GM23338 (cell line): ENCODE measurements around the gene MLH1. TPM values are rescaled to one million over a fixed set of nuclear protein-coding genes. Genes with fewer than 3 reads are reported as not detected.

ENCODE experiments used
- ATAC-seq: fragments of 200-7000 bp; cut with Tn5 transposase; 3 replicates; pipeline ENCODE4 v1.9.1; 2020
- DNase-seq: peaks from one replicate; pipeline ENCODE4 v3.0.0-alpha.2; 2015; ENCODE audit warnings: low spot score
- H2AFZ ChIP-seq: fragments of 200-600 bp; sonication (generic); 2 replicates; pipeline ENCODE4 v1.8.0; 2016; ENCODE audit warnings: antibody characterized with exemption, mild to moderate bottlenecking, moderate library complexity
- H3F3A ChIP-seq: fragments of 200-600 bp; sonication (generic); replicated peaks from 2 replicates; pipeline ENCODE4 v1.8.0; 2017; ENCODE audit warnings: antibody characterized with exemption, mixed run types, low read depth
- H3K27ac ChIP-seq: fragments of 200-600 bp; sonication (generic); 2 replicates; pipeline ENCODE4 v1.6.1; 2016; ENCODE audit warnings: low read depth
- H3K27me3 ChIP-seq: fragments of 200-600 bp; sonication (generic); 2 replicates; pipeline ENCODE4 v1.8.0; 2016; ENCODE audit warnings: mild to moderate bottlenecking, mixed run types, moderate library complexity; ENCODE audit not compliant: insufficient read depth
- H3K36me3 ChIP-seq: fragments of 200-600 bp; sonication (generic); 2 replicates; pipeline ENCODE4 v1.8.0; 2016; ENCODE audit warnings: mild to moderate bottlenecking; ENCODE audit not compliant: insufficient read depth
- H3K4me1 ChIP-seq: fragments of 200-600 bp; sonication (generic); 2 replicates; pipeline ENCODE4 v1.8.0; 2016; ENCODE audit warnings: mild to moderate bottlenecking, moderate library complexity; ENCODE audit not compliant: insufficient read depth
- H3K4me2 ChIP-seq: fragments of 200-600 bp; sonication (generic); 2 replicates; pipeline ENCODE4 v1.7.1; 2017; ENCODE audit warnings: mixed run types
- H3K4me3 ChIP-seq: fragments of 200-600 bp; sonication (generic); 2 replicates; pipeline ENCODE4 v1.6.1; 2016; ENCODE audit warnings: mixed run types
- H3K79me2 ChIP-seq: fragments of 200-600 bp; sonication (generic); replicated peaks from 2 replicates; pipeline ENCODE4 v1.8.0; 2017; ENCODE audit warnings: mild to moderate bottlenecking; ENCODE audit not compliant: insufficient read depth
- H3K9me2 ChIP-seq: fragments of 200-600 bp; sonication (generic); 2 replicates; pipeline ENCODE4 v1.8.0; 2017; ENCODE audit not compliant: insufficient read depth
- H4K20me1 ChIP-seq: fragments of 200-600 bp; sonication (generic); replicated peaks from 2 replicates; pipeline ENCODE4 v1.8.0; 2017; ENCODE audit warnings: mild to moderate bottlenecking; ENCODE audit not compliant: insufficient read depth
- H3K27ac Mint-ChIP-seq: 2 replicates; pipeline ENCODE4 v1.8.0; 2020; ENCODE audit warnings: inconsistent platforms, mild to moderate bottlenecking, moderate library complexity, mixed read lengths
- H3K27me3 Mint-ChIP-seq: 3 replicates; pipeline ENCODE4 v1.8.0; 2022; ENCODE audit warnings: low read depth, mild to moderate bottlenecking, moderate library complexity, mixed read lengths, inconsistent platforms; ENCODE audit not compliant: insufficient read depth, poor library complexity
- H3K36me3 Mint-ChIP-seq: 3 replicates; pipeline ENCODE4 v1.8.0; 2021; ENCODE audit warnings: low read depth, mild to moderate bottlenecking, inconsistent platforms, moderate library complexity, mixed read lengths
- H3K4me1 Mint-ChIP-seq: 3 replicates; pipeline ENCODE4 v1.8.0; 2020; ENCODE audit warnings: mild to moderate bottlenecking, inconsistent platforms, mixed read lengths
- H3K4me3 Mint-ChIP-seq: 3 replicates; pipeline ENCODE4 v1.8.0; 2021; ENCODE audit warnings: moderate library complexity, mild to moderate bottlenecking, inconsistent platforms, mixed read lengths
- H3K9me3 Mint-ChIP-seq: 3 replicates; pipeline ENCODE4 v1.8.0; 2020; ENCODE audit warnings: moderate library complexity, mild to moderate bottlenecking, inconsistent platforms, mixed read lengths
- CREB1 ChIP-seq: fragments of 250-450 bp; sonication (Bioruptor Pico); IDR thresholded peaks from 2 replicates; pipeline ENCODE4 v1.5.0; 2020; ENCODE audit warnings: low read depth, mild to moderate bottlenecking, moderate library complexity
- CTCF ChIP-seq, 2 experiments: fragments of 200-600 bp in 1 of 2; sonication (generic) in 1 of 2; conservative IDR thresholded peaks; 2 replicates each; pipeline versions ENCODE4 v1.5.1 to v1.6.1; 2016 to 2017; ENCODE audit warnings: antibody characterized with exemption in 2 of 2, low read depth in 2 of 2, mild to moderate bottlenecking in 2 of 2, moderate library complexity in 1 of 2
- EZH2 ChIP-seq: fragments of 200-600 bp; sonication (generic); IDR thresholded peaks from one replicate; pipeline ENCODE4 v1.8.0; 2017; ENCODE audit warnings: antibody characterized with exemption, mild to moderate bottlenecking, low read depth; ENCODE audit not compliant: unreplicated experiment
- EZH2phosphoT487 ChIP-seq: fragments of 200-600 bp; sonication (generic); IDR thresholded peaks from one replicate; pipeline ENCODE4 v1.8.1; 2018; ENCODE audit warnings: antibody characterized with exemption; ENCODE audit not compliant: unreplicated experiment
- JUNB ChIP-seq: IDR thresholded peaks from one replicate; pipeline ENCODE4 v1.6.1; 2016; ENCODE audit warnings: antibody characterized with exemption; ENCODE audit not compliant: unreplicated experiment
- NANOG ChIP-seq: IDR thresholded peaks from 2 replicates; pipeline ENCODE4 v1.6.1; 2016; ENCODE audit warnings: antibody characterized with exemption, borderline replicate concordance
- POLR2AphosphoS5 ChIP-seq: IDR thresholded peaks from 2 replicates; pipeline ENCODE4 v1.6.1; 2016; ENCODE audit warnings: antibody characterized with exemption, low read depth
- STAT1 ChIP-seq: IDR thresholded peaks from one replicate; pipeline ENCODE4 v1.6.1; 2016; ENCODE audit warnings: antibody characterized with exemption; ENCODE audit not compliant: unreplicated experiment
- ZNF114 ChIP-seq: fragments of 250-450 bp; sonication (Bioruptor Pico); IDR thresholded peaks from 2 replicates; pipeline ENCODE4 v1.5.0; 2020; ENCODE audit warnings: mild to moderate bottlenecking, moderate library complexity
- ZNF331 ChIP-seq: fragments of 250-450 bp; sonication (Bioruptor Pico); IDR thresholded peaks from 2 replicates; pipeline ENCODE4 v1.5.0; 2020; ENCODE audit warnings: low read depth, mild to moderate bottlenecking, moderate library complexity
- ZNF462 ChIP-seq: fragments of 250-450 bp; sonication (Bioruptor Pico); IDR thresholded peaks from 2 replicates; pipeline ENCODE4 v1.5.0; 2020; ENCODE audit warnings: mild to moderate bottlenecking, moderate library complexity
- polyA plus RNA-seq: library from polyadenylated mRNA; unstranded; fragments of >200 nt; fragmentation: Nextera tagmentation; extraction: Ambion mirVana; gene quantifications from 2 replicates; pipeline ENCODE4 v1.2.1, GENCODE V29; 2016
- total RNA-seq: library from RNA; depleted of rRNA; stranded (reverse); fragments of >200 nt; shearing (Covaris generic); gene quantifications from 2 replicates; pipeline ENCODE4 v1.2.3, GENCODE V29; 2014
- TF ChIP-seq, protein P1 (sequence below): IDR thresholded peaks from one replicate; pipeline ENCODE4 v1.6.1; 2018; ENCODE audit warnings: antibody characterized with exemption; ENCODE audit not compliant: unreplicated experiment

MLH1 gene
- total and polyA plus RNA-seq, 2 experiments from 2014 or later, result 31.7 to 58.0 TPM

DNA sequence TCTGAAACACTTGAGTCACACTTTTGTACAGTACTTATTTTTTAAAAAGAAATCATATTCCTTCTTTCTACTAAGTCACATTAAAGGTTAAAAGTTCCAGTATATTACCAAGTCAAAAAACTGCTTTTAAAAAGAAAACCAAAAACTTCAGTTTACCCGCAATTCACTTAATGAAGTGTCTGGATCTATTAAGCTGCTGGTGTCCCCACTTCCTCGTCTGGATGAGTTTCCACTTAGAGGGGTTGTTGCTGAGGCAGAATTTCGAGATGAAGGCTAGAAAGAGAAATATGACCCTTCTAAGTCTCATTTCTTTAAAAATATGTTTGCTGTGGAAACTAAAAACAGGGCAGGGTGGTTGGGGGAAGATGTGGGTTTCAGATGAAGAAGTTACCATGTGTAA lies 101.3 kb downstream of the MLH1 start:
- peaks cover 2% of the 10 kb centered on the region for H3K27me3 Mint-ChIP-seq
- ATAC-seq, result no peak
- no peaks in the 10 kb centered on the region for H3K9me2 ChIP-seq
- no peaks in the 10 kb centered on the region for H3F3A ChIP-seq
- no peaks in the 10 kb centered on the region; the same call in 2 of the 3 replicates for H3K36me3 Mint-ChIP-seq
- H2AFZ ChIP-seq, result no peak overlapping the region
- H3K36me3 ChIP-seq, result no peaks in the 10 kb centered on the region
- no peak for TF ChIP-seq STAT1
- no peak for TF ChIP-seq CREB1
- no peak for TF ChIP-seq ZNF114 (CRISPR knock-in tag)
- TF ChIP-seq CTCF (conservative IDR thresholded peaks at IDR 0.05; ENCODE audit: low read depth in 2 of 2), result no peak
- TF ChIP-seq ZNF462 (CRISPR knock-in tag), result no peak
- no peak for TF ChIP-seq POLR2AphosphoS5
- TF ChIP-seq EZH2, result no peak
- no peak for TF ChIP-seq NANOG
- TF ChIP-seq ZNF331 (CRISPR knock-in tag), result no peak
- TF ChIP-seq, protein P1, sequence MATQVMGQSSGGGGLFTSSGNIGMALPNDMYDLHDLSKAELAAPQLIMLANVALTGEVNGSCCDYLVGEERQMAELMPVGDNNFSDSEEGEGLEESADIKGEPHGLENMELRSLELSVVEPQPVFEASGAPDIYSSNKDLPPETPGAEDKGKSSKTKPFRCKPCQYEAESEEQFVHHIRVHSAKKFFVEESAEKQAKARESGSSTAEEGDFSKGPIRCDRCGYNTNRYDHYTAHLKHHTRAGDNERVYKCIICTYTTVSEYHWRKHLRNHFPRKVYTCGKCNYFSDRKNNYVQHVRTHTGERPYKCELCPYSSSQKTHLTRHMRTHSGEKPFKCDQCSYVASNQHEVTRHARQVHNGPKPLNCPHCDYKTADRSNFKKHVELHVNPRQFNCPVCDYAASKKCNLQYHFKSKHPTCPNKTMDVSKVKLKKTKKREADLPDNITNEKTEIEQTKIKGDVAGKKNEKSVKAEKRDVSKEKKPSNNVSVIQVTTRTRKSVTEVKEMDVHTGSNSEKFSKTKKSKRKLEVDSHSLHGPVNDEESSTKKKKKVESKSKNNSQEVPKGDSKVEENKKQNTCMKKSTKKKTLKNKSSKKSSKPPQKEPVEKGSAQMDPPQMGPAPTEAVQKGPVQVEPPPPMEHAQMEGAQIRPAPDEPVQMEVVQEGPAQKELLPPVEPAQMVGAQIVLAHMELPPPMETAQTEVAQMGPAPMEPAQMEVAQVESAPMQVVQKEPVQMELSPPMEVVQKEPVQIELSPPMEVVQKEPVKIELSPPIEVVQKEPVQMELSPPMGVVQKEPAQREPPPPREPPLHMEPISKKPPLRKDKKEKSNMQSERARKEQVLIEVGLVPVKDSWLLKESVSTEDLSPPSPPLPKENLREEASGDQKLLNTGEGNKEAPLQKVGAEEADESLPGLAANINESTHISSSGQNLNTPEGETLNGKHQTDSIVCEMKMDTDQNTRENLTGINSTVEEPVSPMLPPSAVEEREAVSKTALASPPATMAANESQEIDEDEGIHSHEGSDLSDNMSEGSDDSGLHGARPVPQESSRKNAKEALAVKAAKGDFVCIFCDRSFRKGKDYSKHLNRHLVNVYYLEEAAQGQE, result no peak
- TF ChIP-seq EZH2phosphoT487, result no peak
- TF ChIP-seq JUNB, result no peak
- DNase-seq, result no peak
- no peaks in the 10 kb centered on the region for H3K79me2 ChIP-seq
- no peaks in the 10 kb centered on the region for H3K27me3 ChIP-seq
- H3K9me3 Mint-ChIP-seq, result no peaks in the 10 kb centered on the region; the same call in 2 of the 3 replicates
- no peak overlapping the region for H3K4me3 Mint-ChIP-seq
- H3K4me3 ChIP-seq, result no peak overlapping the region
- no peak overlapping the region for H3K27ac Mint-ChIP-seq
- H3K4me1 ChIP-seq, result no peaks in the 10 kb centered on the region
- no peak overlapping the region for H3K4me2 ChIP-seq
- H4K20me1 ChIP-seq, result no peaks in the 10 kb centered on the region
- peaks cover 3% of the 10 kb centered on the region; the same call in 2 of the 3 replicates for H3K4me1 Mint-ChIP-seq
- H3K27ac ChIP-seq, result no peak overlapping the region
